CD14-positive monocyte (primary cell): ENCODE results near the gene KDM7A. TPM values are rescaled to one million over a fixed set of nuclear protein-coding genes. Genes with fewer than 3 reads are reported as not detected.

Source experiments
- DNase-seq, 3 donors: peaks; one replicate each; pipeline ENCODE4 v3.0.0-alpha.2; 2011 to 2022
- H2AFZ ChIP-seq: 2 replicates; pipeline ENCODE4 v1.6.0; 2012; ENCODE audit warnings: mild to moderate bottlenecking, low read depth, low read length, inconsistent platforms; ENCODE audit not compliant: insufficient read depth, poor library complexity, severe bottlenecking
- H3K27ac ChIP-seq, 2 donors: 1 replicate in 1 of 2; 2 replicates in 1 of 2; pipeline ENCODE4 v1.5.1; 2012 to 2013; ENCODE audit warnings: low read length in 2 of 2, control low read depth in 1 of 2, inconsistent platforms in 1 of 2, low read depth in 1 of 2, mild to moderate bottlenecking in 1 of 2
- H3K27me3 ChIP-seq, 2 donors: one replicate each; pipeline versions ENCODE4 v1.6.0 to v1.6.1; 2011 to 2013; ENCODE audit warnings: low read length in 2 of 2; ENCODE audit not compliant: control insufficient read depth in 2 of 2, insufficient read depth in 2 of 2
- H3K36me3 ChIP-seq, 2 donors: replicated peaks in 1 of 2; 1 replicate in 1 of 2; 2 replicates in 1 of 2; pipeline versions ENCODE4 v1.5.1 to v1.6.1; 2012 to 2013; ENCODE audit warnings: low read length in 2 of 2, control low read depth in 1 of 2, inconsistent platforms in 1 of 2, mild to moderate bottlenecking in 1 of 2; ENCODE audit not compliant: insufficient read depth in 2 of 2, control insufficient read depth in 1 of 2
- H3K4me1 ChIP-seq, 2 donors: 1 replicate in 1 of 2; 2 replicates in 1 of 2; pipeline versions ENCODE4 v1.5.1 to v1.6.1; 2012 to 2013; ENCODE audit warnings: low read length in 2 of 2, control low read depth in 1 of 2, inconsistent platforms in 1 of 2, mild to moderate bottlenecking in 1 of 2, moderate library complexity in 1 of 2; ENCODE audit not compliant: insufficient read depth in 2 of 2, control insufficient read depth in 1 of 2
- H3K4me2 ChIP-seq: replicated peaks from 2 replicates; pipeline ENCODE3; 2012; ENCODE audit warnings: low read length, moderate library complexity, mild to moderate bottlenecking; ENCODE audit not compliant: poor library complexity, severe bottlenecking; ENCODE audit errors: extremely low read depth
- H3K4me3 ChIP-seq, 3 experiments: fragments of 200-600 bp in 1 of 3; sonication (generic) in 1 of 3; replicated peaks in 1 of 3; 1 replicate in 2 of 3; 2 replicates in 1 of 3; pipeline ENCODE4 v1.5.1; 2011 to 2013; ENCODE audit warnings: low read length in 3 of 3, mild to moderate bottlenecking in 3 of 3, control low read depth in 2 of 3, low read depth in 2 of 3, inconsistent platforms in 1 of 3, moderate library complexity in 1 of 3
- H3K79me2 ChIP-seq: 2 replicates; pipeline ENCODE4 v1.6.0; 2012; ENCODE audit warnings: mild to moderate bottlenecking, control low read depth, inconsistent platforms, low read length, moderate library complexity; ENCODE audit not compliant: insufficient read depth
- H3K9ac ChIP-seq: 2 replicates; pipeline ENCODE4 v1.6.0; 2017; ENCODE audit warnings: low read length, mild to moderate bottlenecking; ENCODE audit not compliant: insufficient read depth, poor library complexity, severe bottlenecking
- H3K9me3 ChIP-seq, 2 donors: replicated peaks in 1 of 2; 1 replicate in 1 of 2; 2 replicates in 1 of 2; pipeline versions ENCODE4 v1.5.1 to v1.6.1; 2012 to 2013; ENCODE audit warnings: low read length in 2 of 2, control low read depth in 1 of 2; ENCODE audit not compliant: control insufficient read depth in 1 of 2, insufficient read depth in 1 of 2
- H4K20me1 ChIP-seq: 2 replicates; pipeline ENCODE4 v1.6.0; 2012; ENCODE audit warnings: mild to moderate bottlenecking, low read length, control low read depth, moderate library complexity; ENCODE audit not compliant: insufficient read depth
- H3K27ac Mint-ChIP-seq, 7 donors: one replicate each; pipeline ENCODE4 v1.8.0; 2020; ENCODE audit warnings: mild to moderate bottlenecking in 7 of 7, mixed read lengths in 7 of 7, moderate library complexity in 6 of 7, inconsistent platforms in 2 of 7
- H3K27me3 Mint-ChIP-seq, 3 donors: one replicate each; pipeline ENCODE4 v1.8.0; 2021 to 2022; ENCODE audit warnings: low read depth in 3 of 3, mild to moderate bottlenecking in 3 of 3, mixed read lengths in 3 of 3, moderate library complexity in 3 of 3, inconsistent platforms in 1 of 3
- H3K36me3 Mint-ChIP-seq, 2 donors: one replicate each; pipeline ENCODE4 v1.8.0; 2020; ENCODE audit warnings: mixed read lengths in 2 of 2, inconsistent platforms in 1 of 2, mild to moderate bottlenecking in 1 of 2
- H3K4me1 Mint-ChIP-seq: one replicate; pipeline ENCODE4 v1.8.0; 2020; ENCODE audit warnings: mild to moderate bottlenecking, mixed read lengths
- H3K4me3 Mint-ChIP-seq, 2 donors: one replicate each; pipeline ENCODE4 v1.8.0; 2020; ENCODE audit warnings: mild to moderate bottlenecking in 2 of 2, mixed read lengths in 2 of 2, moderate library complexity in 1 of 2
- H3K9me3 Mint-ChIP-seq, 7 donors: one replicate each; pipeline ENCODE4 v1.8.0; 2020 to 2022; ENCODE audit warnings: mixed read lengths in 7 of 7, mild to moderate bottlenecking in 6 of 7, moderate library complexity in 6 of 7, inconsistent platforms in 2 of 7
- CTCF ChIP-seq: fragments of 200-600 bp; IDR thresholded peaks from one replicate; pipeline ENCODE4 v1.8.0; 2022; ENCODE audit warnings: antibody characterized with exemption, mild to moderate bottlenecking
- WGBS: methylation state at CpG from one replicate; pipeline ENCODE4 v1.1.5; 2013; ENCODE audit warnings: missing lambda C conversion rate; ENCODE audit not compliant: insufficient coverage; 5-methylcytosine and 5-hydroxymethylcytosine counted together
- intact Hi-C, 2 donors: fragments of 100-400 bp; cut with micrococcal nuclease; formaldehyde crosslinking; loops; one replicate each; pipeline versions ENCODE4 v1.15.0 to v1.15.1; 2023
- polyA plus RNA-seq, 3 donors: library from polyadenylated mRNA; depleted of rRNA in 1 of 3; unstranded in 2 of 3; stranded (reverse) in 1 of 3; fragments of 300-500 nt in 2 of 3; fragments of >200 nt in 1 of 3; fragmentation: Illumina TruSeq in 2 of 3; gene quantifications; 1 replicate in 2 of 3; 2 replicates in 1 of 3; pipeline ENCODE4 v1.2.3, GENCODE V29; 2012 to 2021

Gene KDM7A
- polyA plus RNA-seq, 3 donors = 4.9 to 37.9 (median 7.9) TPM

- Histone ChIP-seq H3K36me3 (peaks cover 9 to 38% of the 10 kb centered on the region in 2 donors), H4K20me1 (peaks cover 100% of the 10 kb centered on the region), H3K4me1 (peaks cover 37 to 45% of the 10 kb centered on the region in 2 donors), H3K27ac (no peak overlapping the region), H2AFZ (no peak overlapping the region), H3K27me3 (no peaks in the 10 kb centered on the region), H3K4me2 (no peak overlapping the region), H3K9me3 (no peaks in the 10 kb centered on the region), H3K9ac (no peak overlapping the region), H3K4me3 (no peak overlapping the region), H3K79me2 (peaks cover 98% of the 10 kb centered on the region)
- Mint-ChIP-seq H3K4me3 (no peak overlapping the region), H3K4me1 (peaks cover 57% of the 10 kb centered on the region), H3K36me3 (peaks cover 34 to 45% of the 10 kb centered on the region in 2 donors), H3K9me3 (no peaks in the 10 kb centered on the region), H3K27ac (no peak overlapping the region), H3K27me3 (peaks cover 0 to 3% (median 1%) of the 10 kb centered on the region in 3 donors)
- WGBS = no CpG with 5 or more reads among the region's 1 CpG
- TF ChIP-seq CTCF = no peak
- DNase-seq = no peak
- intact Hi-C loops = no loop called here
Observed at GRCh38 chr7:140161047-140161446, 15.7 kb downstream of the KDM7A start.

GRCh38 chr7:140160308-140160707, 16.5 kb downstream of the KDM7A start:
- peak overlapping the region in 2 of 7 donors; percentile 21 to 72 for H3K27ac Mint-ChIP-seq
- H3K4me2 ChIP-seq = no peak overlapping the region
- peaks cover 29 to 38% of the 10 kb centered on the region in 2 donors for H3K4me1 ChIP-seq
- no peaks in the 10 kb centered on the region for H3K9me3 Mint-ChIP-seq
- DNase-seq = no peak
- intact Hi-C loops = no loop called here
- H4K20me1 ChIP-seq = peaks cover 100% of the 10 kb centered on the region
- H3K36me3 Mint-ChIP-seq = peaks cover 40 to 52% of the 10 kb centered on the region in 2 donors
- WGBS = 86% methylated on average over 1 of the region's 2 CpGs
- no peak overlapping the region for H3K4me3 ChIP-seq
- no peaks in the 10 kb centered on the region for H3K27me3 ChIP-seq
- H2AFZ ChIP-seq = no peak overlapping the region
- peaks cover 0 to 3% (median 1%) of the 10 kb centered on the region in 3 donors for H3K27me3 Mint-ChIP-seq
- peaks cover 55% of the 10 kb centered on the region for H3K4me1 Mint-ChIP-seq
- no peak for TF ChIP-seq CTCF
- no peak overlapping the region for H3K9ac ChIP-seq
- no peak overlapping the region for H3K4me3 Mint-ChIP-seq
- H3K27ac ChIP-seq = no peak overlapping the region
- peaks cover 98% of the 10 kb centered on the region for H3K79me2 ChIP-seq
- H3K36me3 ChIP-seq = peaks cover 12 to 46% of the 10 kb centered on the region in 2 donors
- no peaks in the 10 kb centered on the region for H3K9me3 ChIP-seq
